ENCODE measurements around the gene MBP. TPM values are rescaled to one million over a fixed set of nuclear protein-coding genes. Genes with fewer than 3 reads are reported as not detected.

Gene MBP
- total RNA-seq, 1 experiment from 2014 or later: 31.6 TPM

GRCh38 chr18:77087393-77088141 lies 45.0 kb downstream of the MBP start:
- no TSS peak for BruUV-seq (replicated peaks)
- CTCF ChIA-PET: interaction anchor here (0.6 kb wide), 1 partner anchor 16 kb away, joined by 3 read pairs; no protein-coding TSS in a partner anchor
- peaks cover 54% of the 10 kb centered on the region for H3K4me1 Mint-ChIP-seq (ENCODE audit: insufficient read depth, unreplicated experiment)
- no peaks in the 10 kb centered on the region for H3K9me3 Mint-ChIP-seq (ENCODE audit: unreplicated experiment)
- POLR2A ChIA-PET: no interaction called here
- no peak overlapping the region for H3K27ac Mint-ChIP-seq (ENCODE audit: low read depth, unreplicated experiment)
- H3K36me3 Mint-ChIP-seq (ENCODE audit: insufficient read depth, unreplicated experiment): peaks cover 4% of the 10 kb centered on the region
- no peak for DNase-seq (ENCODE audit: unreplicated experiment)
- no peak for TF ChIP-seq CTCF (IDR thresholded peaks at IDR 0.05; ENCODE audit: unreplicated experiment)
- intact Hi-C loops (cut with micrococcal nuclease): no loop called here
- H3K4me3 Mint-ChIP-seq (ENCODE audit: unreplicated experiment): no peak overlapping the region
- H3K27me3 Mint-ChIP-seq (ENCODE audit: insufficient read depth, unreplicated experiment): no peaks in the 10 kb centered on the region

GRCh38 chr18:77086656-77087392 lies 45.8 kb downstream of the MBP start:
- Mint-ChIP-seq H3K27ac (ENCODE audit: low read depth, unreplicated experiment) (no peak overlapping the region), H3K4me1 (ENCODE audit: insufficient read depth, unreplicated experiment) (peaks cover 54% of the 10 kb centered on the region)
- BruUV-seq (replicated peaks): no TSS peak

DNA sequence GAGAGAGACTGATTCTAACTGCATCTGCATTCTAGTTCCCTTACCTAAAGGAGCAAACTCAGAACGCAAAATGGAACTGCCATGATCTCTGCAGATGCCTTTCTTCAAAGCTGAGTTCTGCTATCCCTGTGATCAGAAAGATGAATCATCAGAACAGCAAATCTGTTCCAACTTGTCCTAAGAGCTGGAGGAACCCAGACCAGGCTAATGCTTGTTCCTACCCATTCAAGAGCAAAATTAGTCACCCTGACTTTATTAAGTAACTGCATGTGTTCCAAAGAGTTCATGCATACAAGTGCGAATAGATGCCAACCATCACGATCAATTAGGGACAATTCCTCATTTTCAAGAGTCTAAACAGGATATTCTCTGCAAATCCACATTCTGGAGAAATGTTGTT lies 46.5 kb downstream of the MBP start:
- ChIA-PET CTCF (interaction anchor here (0.6 to 1.3 kb wide), 4 partner anchors 20 to 124 kb away, joined by 3 to 4 read pairs (median 4); no protein-coding TSS in a partner anchor), POLR2A (interaction anchor here (1.0 to 4.1 kb wide), 10 partner anchors 12 to 125 kb away, joined by 3 to 36 read pairs (median 10); partner anchors contain the start of gene MBP)
- peak; percentile 92 for DNase-seq (ENCODE audit: unreplicated experiment)
- Mint-ChIP-seq H3K9me3 (ENCODE audit: unreplicated experiment) (no peaks in the 10 kb centered on the region), H3K27ac (ENCODE audit: low read depth, unreplicated experiment) (no peak overlapping the region), H3K4me3 (ENCODE audit: unreplicated experiment) (peak overlapping the region; percentile 28), H3K36me3 (ENCODE audit: insufficient read depth, unreplicated experiment) (peaks cover 4% of the 10 kb centered on the region), H3K27me3 (ENCODE audit: insufficient read depth, unreplicated experiment) (no peaks in the 10 kb centered on the region), H3K4me1 (ENCODE audit: insufficient read depth, unreplicated experiment) (peaks cover 59% of the 10 kb centered on the region)
- intact Hi-C loops (cut with micrococcal nuclease): no loop called here
- BruUV-seq (replicated peaks): no TSS peak
- TF ChIP-seq CTCF (IDR thresholded peaks at IDR 0.05; ENCODE audit: unreplicated experiment): no peak

More at GRCh38 chr18:77086656-77087392, 45.8 kb downstream of the MBP start:
- no peak overlapping the region for H3K4me3 Mint-ChIP-seq (ENCODE audit: unreplicated experiment)
- intact Hi-C loops (cut with micrococcal nuclease): no loop called here
- no peak for TF ChIP-seq CTCF (IDR thresholded peaks at IDR 0.05; ENCODE audit: unreplicated experiment)
- no peaks in the 10 kb centered on the region for H3K9me3 Mint-ChIP-seq (ENCODE audit: unreplicated experiment)
- H3K36me3 Mint-ChIP-seq (ENCODE audit: insufficient read depth, unreplicated experiment): peaks cover 4% of the 10 kb centered on the region
- ChIA-PET POLR2A (interaction anchor here (1.0 to 4.1 kb wide), 9 partner anchors 11 to 125 kb away, joined by 3 to 36 read pairs (median 11); partner anchors contain the start of gene MBP), CTCF (interaction anchor here (0.6 to 1.0 kb wide), 4 partner anchors 11 to 123 kb away, joined by 3 to 4 read pairs (median 4); no protein-coding TSS in a partner anchor)
- DNase-seq (ENCODE audit: unreplicated experiment): no peak
- H3K27me3 Mint-ChIP-seq (ENCODE audit: insufficient read depth, unreplicated experiment): no peaks in the 10 kb centered on the region

DNA sequence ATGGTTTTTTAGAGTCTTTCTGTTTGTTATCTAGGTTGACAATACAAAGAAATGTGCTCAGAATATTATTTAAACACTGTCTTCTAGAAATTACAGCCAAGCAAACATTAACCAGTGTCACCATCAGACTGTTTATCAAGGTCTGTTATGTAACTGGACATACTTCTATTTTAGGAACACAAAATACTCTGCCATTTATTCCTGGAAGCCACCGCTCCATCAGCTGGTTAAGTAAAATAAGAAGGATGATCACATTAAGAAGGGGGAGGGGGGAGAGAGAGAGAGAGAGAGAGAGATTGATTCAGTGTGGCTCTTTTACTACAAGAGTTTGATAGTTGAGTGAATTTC lies 47.9 kb downstream of the MBP start:
- no peak for DNase-seq (ENCODE audit: unreplicated experiment)
- H3K36me3 Mint-ChIP-seq (ENCODE audit: insufficient read depth, unreplicated experiment): no peaks in the 10 kb centered on the region
- POLR2A ChIA-PET: interaction anchor here (0.7 to 4.1 kb wide), 7 partner anchors 12 to 48 kb away, joined by 3 to 36 read pairs (median 14); partner anchors contain the start of gene MBP
- intact Hi-C loops (cut with micrococcal nuclease): no loop called here
- no peak overlapping the region for H3K4me3 Mint-ChIP-seq (ENCODE audit: unreplicated experiment)
- CTCF ChIA-PET: interaction anchor here (0.6 to 1.5 kb wide), 6 partner anchors 17 to 127 kb away, joined by 3 to 15 read pairs (median 4); no protein-coding TSS in a partner anchor
- no peaks in the 10 kb centered on the region for H3K9me3 Mint-ChIP-seq (ENCODE audit: unreplicated experiment)
- BruUV-seq (replicated peaks): no TSS peak
- peaks cover 53% of the 10 kb centered on the region for H3K4me1 Mint-ChIP-seq (ENCODE audit: insufficient read depth, unreplicated experiment)
- no peak for TF ChIP-seq CTCF (IDR thresholded peaks at IDR 0.05; ENCODE audit: unreplicated experiment)
- no peaks in the 10 kb centered on the region for H3K27me3 Mint-ChIP-seq (ENCODE audit: insufficient read depth, unreplicated experiment)
- no peak overlapping the region for H3K27ac Mint-ChIP-seq (ENCODE audit: low read depth, unreplicated experiment)
